ENCODE results near the gene NUDT7. TPM values are rescaled to one million over a fixed set of nuclear protein-coding genes. Genes with fewer than 3 reads are reported as not detected.

NUDT7 gene
- total and polyA plus RNA-seq, 9 of the 15 experiments (the other 6 are each of a cell fraction or from before 2014, with no cell fraction given) = 5.6 to 24.2 (median 10.5) TPM

DNA sequence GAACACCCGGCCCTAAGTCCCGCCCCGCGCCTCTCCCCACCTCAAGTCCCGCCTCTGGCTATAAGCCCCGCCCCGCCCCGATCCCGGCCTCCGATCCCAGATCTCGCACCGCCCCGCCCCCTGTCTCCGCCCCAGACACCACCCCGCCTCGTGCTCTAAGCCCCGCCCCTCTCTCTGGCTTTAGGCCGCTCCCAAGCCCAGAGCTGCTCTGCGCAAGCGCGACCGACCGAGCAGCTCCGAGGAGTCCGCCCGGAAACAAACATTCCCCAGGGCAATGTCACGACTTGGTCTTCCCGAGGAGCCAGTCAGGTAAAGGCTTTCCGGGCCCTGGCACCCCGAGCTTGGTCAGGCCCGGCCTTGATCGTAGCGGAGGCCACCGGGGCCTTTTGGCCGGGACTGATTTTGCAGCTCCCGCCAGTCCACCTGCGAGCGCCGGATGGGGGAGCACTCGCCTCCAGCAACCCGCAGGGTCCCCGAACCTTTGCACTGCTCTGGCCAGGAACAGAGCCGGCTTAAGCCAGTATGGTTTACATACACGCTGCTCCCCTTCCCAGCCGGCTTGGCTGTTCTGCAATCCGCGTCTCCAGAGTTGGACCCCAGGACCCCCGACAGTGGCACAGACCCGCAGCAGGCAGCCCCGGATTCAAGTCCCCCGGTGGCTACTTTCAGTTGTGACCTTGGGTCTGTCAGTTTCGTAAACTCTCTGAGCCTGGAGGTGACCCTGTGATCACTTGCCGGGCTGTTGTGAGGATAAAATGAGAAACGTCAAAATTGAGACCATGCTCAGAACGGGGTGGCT, at the start of gene NUDT7 (continued):
- TF ChIP-seq BHLHE40 (IDR thresholded peaks at IDR 0.05; ENCODE audit: low read length) = no peak
- TF ChIP-seq, protein P1, sequence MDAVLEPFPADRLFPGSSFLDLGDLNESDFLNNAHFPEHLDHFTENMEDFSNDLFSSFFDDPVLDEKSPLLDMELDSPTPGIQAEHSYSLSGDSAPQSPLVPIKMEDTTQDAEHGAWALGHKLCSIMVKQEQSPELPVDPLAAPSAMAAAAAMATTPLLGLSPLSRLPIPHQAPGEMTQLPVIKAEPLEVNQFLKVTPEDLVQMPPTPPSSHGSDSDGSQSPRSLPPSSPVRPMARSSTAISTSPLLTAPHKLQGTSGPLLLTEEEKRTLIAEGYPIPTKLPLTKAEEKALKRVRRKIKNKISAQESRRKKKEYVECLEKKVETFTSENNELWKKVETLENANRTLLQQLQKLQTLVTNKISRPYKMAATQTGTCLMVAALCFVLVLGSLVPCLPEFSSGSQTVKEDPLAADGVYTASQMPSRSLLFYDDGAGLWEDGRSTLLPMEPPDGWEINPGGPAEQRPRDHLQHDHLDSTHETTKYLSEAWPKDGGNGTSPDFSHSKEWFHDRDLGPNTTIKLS (IDR thresholded peaks at IDR 0.05; ENCODE audit: borderline replicate concordance, low read depth) = peak; percentile 19
- TF ChIP-seq EP400 (IDR thresholded peaks at IDR 0.05) = peak; percentile 81
- no peak for TF ChIP-seq NR2C1 (IDR thresholded peaks at IDR 0.05)
- TF ChIP-seq NR2C1 (tag; IDR thresholded peaks at IDR 0.05) = 0 out of 2 replicates have a peak, but pooled peaks have one; percentile 46
- TF ChIP-seq, protein P2, sequence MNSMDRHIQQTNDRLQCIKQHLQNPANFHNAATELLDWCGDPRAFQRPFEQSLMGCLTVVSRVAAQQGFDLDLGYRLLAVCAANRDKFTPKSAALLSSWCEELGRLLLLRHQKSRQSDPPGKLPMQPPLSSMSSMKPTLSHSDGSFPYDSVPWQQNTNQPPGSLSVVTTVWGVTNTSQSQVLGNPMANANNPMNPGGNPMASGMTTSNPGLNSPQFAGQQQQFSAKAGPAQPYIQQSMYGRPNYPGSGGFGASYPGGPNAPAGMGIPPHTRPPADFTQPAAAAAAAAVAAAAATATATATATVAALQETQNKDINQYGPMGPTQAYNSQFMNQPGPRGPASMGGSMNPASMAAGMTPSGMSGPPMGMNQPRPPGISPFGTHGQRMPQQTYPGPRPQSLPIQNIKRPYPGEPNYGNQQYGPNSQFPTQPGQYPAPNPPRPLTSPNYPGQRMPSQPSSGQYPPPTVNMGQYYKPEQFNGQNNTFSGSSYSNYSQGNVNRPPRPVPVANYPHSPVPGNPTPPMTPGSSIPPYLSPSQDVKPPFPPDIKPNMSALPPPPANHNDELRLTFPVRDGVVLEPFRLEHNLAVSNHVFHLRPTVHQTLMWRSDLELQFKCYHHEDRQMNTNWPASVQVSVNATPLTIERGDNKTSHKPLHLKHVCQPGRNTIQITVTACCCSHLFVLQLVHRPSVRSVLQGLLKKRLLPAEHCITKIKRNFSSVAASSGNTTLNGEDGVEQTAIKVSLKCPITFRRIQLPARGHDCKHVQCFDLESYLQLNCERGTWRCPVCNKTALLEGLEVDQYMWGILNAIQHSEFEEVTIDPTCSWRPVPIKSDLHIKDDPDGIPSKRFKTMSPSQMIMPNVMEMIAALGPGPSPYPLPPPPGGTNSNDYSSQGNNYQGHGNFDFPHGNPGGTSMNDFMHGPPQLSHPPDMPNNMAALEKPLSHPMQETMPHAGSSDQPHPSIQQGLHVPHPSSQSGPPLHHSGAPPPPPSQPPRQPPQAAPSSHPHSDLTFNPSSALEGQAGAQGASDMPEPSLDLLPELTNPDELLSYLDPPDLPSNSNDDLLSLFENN (IDR thresholded peaks at IDR 0.05; ENCODE audit: low read depth in 2 of 2, low read length in 2 of 2) = no peak
- TF ChIP-seq THRAP3 (IDR thresholded peaks at IDR 0.05; ENCODE audit: borderline replicate concordance) = no peak
- TF ChIP-seq KAT7 (CRISPR knock-in tag; IDR thresholded peaks at IDR 0.05; ENCODE audit: borderline replicate concordance) = no peak
- TF ChIP-seq TBP (optimal IDR thresholded peaks at IDR 0.05; ENCODE audit: low read depth, low read length) = peak; percentile 77
- 0 out of 2 replicates have a peak, but pooled peaks have one; percentile 43 for TF ChIP-seq CEBPG (CRISPR knock-in tag; IDR thresholded peaks at IDR 0.05)
- peak in 1 of 2 experiments; percentile 60; a peak in 2 of 4 replicates for TF ChIP-seq CEBPG (tag; conservative IDR thresholded peaks at IDR 0.05 in 1 of 2, IDR thresholded peaks at IDR 0.05 in 1 of 2)
- TF ChIP-seq FOXK2 (conservative IDR thresholded peaks at IDR 0.05 in 1 of 2, IDR thresholded peaks at IDR 0.05 in 1 of 2; ENCODE audit: low read depth in 2 of 2) = 0 out of 4 replicates have a peak, but pooled peaks of 1 of the 2 experiments have one; percentile 18
- no peak for TF ChIP-seq NR2C2 (CRISPR knock-in tag; IDR thresholded peaks at IDR 0.05)
- peak; percentile 65 for TF ChIP-seq NR2C2 (tag; IDR thresholded peaks at IDR 0.05)
- TF ChIP-seq, protein P3, sequence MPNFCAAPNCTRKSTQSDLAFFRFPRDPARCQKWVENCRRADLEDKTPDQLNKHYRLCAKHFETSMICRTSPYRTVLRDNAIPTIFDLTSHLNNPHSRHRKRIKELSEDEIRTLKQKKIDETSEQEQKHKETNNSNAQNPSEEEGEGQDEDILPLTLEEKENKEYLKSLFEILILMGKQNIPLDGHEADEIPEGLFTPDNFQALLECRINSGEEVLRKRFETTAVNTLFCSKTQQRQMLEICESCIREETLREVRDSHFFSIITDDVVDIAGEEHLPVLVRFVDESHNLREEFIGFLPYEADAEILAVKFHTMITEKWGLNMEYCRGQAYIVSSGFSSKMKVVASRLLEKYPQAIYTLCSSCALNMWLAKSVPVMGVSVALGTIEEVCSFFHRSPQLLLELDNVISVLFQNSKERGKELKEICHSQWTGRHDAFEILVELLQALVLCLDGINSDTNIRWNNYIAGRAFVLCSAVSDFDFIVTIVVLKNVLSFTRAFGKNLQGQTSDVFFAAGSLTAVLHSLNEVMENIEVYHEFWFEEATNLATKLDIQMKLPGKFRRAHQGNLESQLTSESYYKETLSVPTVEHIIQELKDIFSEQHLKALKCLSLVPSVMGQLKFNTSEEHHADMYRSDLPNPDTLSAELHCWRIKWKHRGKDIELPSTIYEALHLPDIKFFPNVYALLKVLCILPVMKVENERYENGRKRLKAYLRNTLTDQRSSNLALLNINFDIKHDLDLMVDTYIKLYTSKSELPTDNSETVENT (CRISPR knock-in tag; IDR thresholded peaks at IDR 0.05) = peak; percentile 57; the same call in 1 of the 2 replicates
- TF ChIP-seq TAF9B (IDR thresholded peaks at IDR 0.05; ENCODE audit: partially characterized antibody) = peak; percentile 69
- TF ChIP-seq, protein P4, sequence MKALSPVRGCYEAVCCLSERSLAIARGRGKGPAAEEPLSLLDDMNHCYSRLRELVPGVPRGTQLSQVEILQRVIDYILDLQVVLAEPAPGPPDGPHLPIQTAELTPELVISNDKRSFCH (CRISPR knock-in tag; IDR thresholded peaks at IDR 0.05) = no peak
- TF ChIP-seq, protein P4 (tag; IDR thresholded peaks at IDR 0.05) = no peak
- no peak for TF ChIP-seq EZH2 (IDR thresholded peaks at IDR 0.05; ENCODE audit: borderline replicate concordance, low read depth, low read length)
- peak; percentile 82; the same call in 1 of the 2 replicates for TF ChIP-seq PHF8 (IDR thresholded peaks at IDR 0.05; ENCODE audit: borderline replicate concordance, low read length)

Data from K562 (cell line).